Upper lobe of right lung (tissue), 1 donor: Measurements from ENCODE around the gene CHST7. TPM values are rescaled to one million over a fixed set of nuclear protein-coding genes. Genes with fewer than 3 reads are reported as not detected.

ENCODE experiments used
- ATAC-seq: fragments of 200-7000 bp; cut with Tn5 transposase; one replicate; pipeline ENCODE4 v1.9.1; 2020; ENCODE audit warnings: mild to moderate bottlenecking, moderate library complexity
- DNase-seq: peaks from one replicate; pipeline ENCODE4 v3.0.0-alpha.2; 2020
- H3K27ac ChIP-seq: fragments of 200-600 bp; one replicate; pipeline ENCODE4 v1.8.0; 2022
- H3K27me3 ChIP-seq: fragments of 200-600 bp; one replicate; pipeline ENCODE4 v1.8.0; 2022; ENCODE audit warnings: mild to moderate bottlenecking
- H3K36me3 ChIP-seq: fragments of 200-600 bp; one replicate; pipeline ENCODE4 v1.8.0; 2022
- H3K4me1 ChIP-seq: fragments of 200-600 bp; one replicate; pipeline ENCODE4 v1.8.0; 2022
- H3K4me3 ChIP-seq: fragments of 200-600 bp; one replicate; pipeline ENCODE4 v1.8.0; 2022; ENCODE audit warnings: mild to moderate bottlenecking
- H3K9me3 ChIP-seq: fragments of 200-600 bp; one replicate; pipeline ENCODE4 v1.8.0; 2022
- intact Hi-C: fragments of 100-400 bp; cut with DNase I; formaldehyde crosslinking; loops from one replicate; pipeline ENCODE4 v1.11.0; 2022
- total RNA-seq: library from RNA; stranded (reverse); fragmentation: NEBNext Ultra II Directional; extraction: Animal tissue kit (Norgen Biotek cat#: 25700); gene quantifications from one replicate; pipeline ENCODE4 v1.2.1, GENCODE V29; 2021
- TF ChIP-seq, protein P1 (sequence below): fragments of 200-600 bp; IDR thresholded peaks from one replicate; pipeline ENCODE4 v1.8.0; 2022; ENCODE audit warnings: antibody characterized with exemption
- donor health status: DM: no; HTN: yes; CAD: no; lungs with severe emphysema.

The CHST7 gene
- total RNA-seq, 1 donor from 2014 or later, result 7.5 TPM

DNA sequence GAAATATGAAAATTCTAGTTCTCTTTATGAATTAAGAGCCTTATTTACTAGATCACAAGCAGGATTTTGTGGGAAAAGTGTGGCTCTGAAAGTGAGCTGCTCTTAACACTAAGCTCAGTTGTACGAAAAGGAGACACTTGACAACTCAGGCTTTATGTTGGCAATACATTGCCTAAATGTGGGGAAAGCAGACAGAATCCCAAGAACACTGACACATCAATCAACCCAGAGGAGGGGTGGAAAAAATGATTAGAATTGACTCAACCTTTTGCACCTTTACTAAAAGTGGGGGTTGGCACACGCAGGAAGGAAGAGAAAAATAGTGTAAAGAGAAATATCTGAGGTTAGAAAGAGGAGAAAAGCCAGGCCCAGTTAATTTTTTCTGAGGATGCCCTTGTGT is 61.6 kb downstream of the CHST7 start:
- no peaks in the 10 kb centered on the region for H3K4me1 ChIP-seq
- no peak for DNase-seq
- TF ChIP-seq, protein P1, sequence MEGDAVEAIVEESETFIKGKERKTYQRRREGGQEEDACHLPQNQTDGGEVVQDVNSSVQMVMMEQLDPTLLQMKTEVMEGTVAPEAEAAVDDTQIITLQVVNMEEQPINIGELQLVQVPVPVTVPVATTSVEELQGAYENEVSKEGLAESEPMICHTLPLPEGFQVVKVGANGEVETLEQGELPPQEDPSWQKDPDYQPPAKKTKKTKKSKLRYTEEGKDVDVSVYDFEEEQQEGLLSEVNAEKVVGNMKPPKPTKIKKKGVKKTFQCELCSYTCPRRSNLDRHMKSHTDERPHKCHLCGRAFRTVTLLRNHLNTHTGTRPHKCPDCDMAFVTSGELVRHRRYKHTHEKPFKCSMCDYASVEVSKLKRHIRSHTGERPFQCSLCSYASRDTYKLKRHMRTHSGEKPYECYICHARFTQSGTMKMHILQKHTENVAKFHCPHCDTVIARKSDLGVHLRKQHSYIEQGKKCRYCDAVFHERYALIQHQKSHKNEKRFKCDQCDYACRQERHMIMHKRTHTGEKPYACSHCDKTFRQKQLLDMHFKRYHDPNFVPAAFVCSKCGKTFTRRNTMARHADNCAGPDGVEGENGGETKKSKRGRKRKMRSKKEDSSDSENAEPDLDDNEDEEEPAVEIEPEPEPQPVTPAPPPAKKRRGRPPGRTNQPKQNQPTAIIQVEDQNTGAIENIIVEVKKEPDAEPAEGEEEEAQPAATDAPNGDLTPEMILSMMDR, result no peak
- no peaks in the 10 kb centered on the region for H3K27me3 ChIP-seq
- no peak for ATAC-seq
- H3K9me3 ChIP-seq, result no peaks in the 10 kb centered on the region
- intact Hi-C loops, result no loop called here
- H3K4me3 ChIP-seq, result no peak overlapping the region
- no peak overlapping the region for H3K27ac ChIP-seq
- no peaks in the 10 kb centered on the region for H3K36me3 ChIP-seq

DNA sequence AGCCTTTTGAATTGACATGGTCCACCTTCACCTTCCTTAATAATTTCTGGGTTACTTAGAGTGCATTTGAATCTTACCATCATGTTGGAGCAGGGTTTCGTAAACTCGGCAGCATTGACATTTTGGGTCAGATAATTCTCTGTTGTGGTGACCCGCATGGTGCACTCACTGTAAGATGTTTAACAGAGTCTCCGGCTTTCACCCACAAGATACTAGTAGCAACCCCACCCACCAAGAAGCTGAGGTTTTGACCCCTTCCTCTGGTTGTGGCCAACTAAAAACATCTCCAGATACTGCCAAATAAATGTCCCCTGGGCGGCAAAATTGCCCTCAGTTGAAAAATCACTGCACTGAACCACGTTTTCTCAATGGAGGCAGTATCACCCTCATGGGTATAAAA is 62.7 kb downstream of the CHST7 start:
- no peak overlapping the region for H3K4me3 ChIP-seq
- no peak overlapping the region for H3K27ac ChIP-seq
- H3K27me3 ChIP-seq, result no peaks in the 10 kb centered on the region
- ATAC-seq, result no peak
- no peaks in the 10 kb centered on the region for H3K4me1 ChIP-seq
- DNase-seq, result no peak
- no peaks in the 10 kb centered on the region for H3K9me3 ChIP-seq
- intact Hi-C loops, result no loop called here
- TF ChIP-seq, protein P1, result no peak
- no peaks in the 10 kb centered on the region for H3K36me3 ChIP-seq

DNA sequence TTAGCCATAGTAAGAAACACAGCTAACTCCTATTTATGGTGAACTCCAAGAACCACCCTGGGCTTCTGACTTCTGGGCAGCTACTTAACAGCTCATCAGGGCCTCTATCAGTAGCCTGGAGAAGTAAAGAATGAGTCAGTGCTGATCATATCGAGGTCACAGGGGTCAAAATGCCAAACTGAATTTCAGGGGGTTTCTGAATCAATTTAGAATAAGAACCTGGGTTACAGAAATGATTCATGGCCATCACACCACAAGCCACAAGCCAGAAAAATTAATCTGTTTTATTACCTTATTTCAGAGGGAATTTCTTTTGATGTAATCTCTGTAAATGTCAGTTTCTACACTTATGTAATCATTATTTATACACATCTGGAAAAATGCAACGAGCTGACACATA is 64.4 kb downstream of the CHST7 start:
- no peak for DNase-seq
- H3K27me3 ChIP-seq, result no peaks in the 10 kb centered on the region
- TF ChIP-seq, protein P1, result no peak
- no peaks in the 10 kb centered on the region for H3K4me1 ChIP-seq
- intact Hi-C loops, result no loop called here
- no peaks in the 10 kb centered on the region for H3K36me3 ChIP-seq
- no peak overlapping the region for H3K27ac ChIP-seq
- H3K4me3 ChIP-seq, result no peak overlapping the region
- H3K9me3 ChIP-seq, result no peaks in the 10 kb centered on the region
- ATAC-seq, result no peak

DNA sequence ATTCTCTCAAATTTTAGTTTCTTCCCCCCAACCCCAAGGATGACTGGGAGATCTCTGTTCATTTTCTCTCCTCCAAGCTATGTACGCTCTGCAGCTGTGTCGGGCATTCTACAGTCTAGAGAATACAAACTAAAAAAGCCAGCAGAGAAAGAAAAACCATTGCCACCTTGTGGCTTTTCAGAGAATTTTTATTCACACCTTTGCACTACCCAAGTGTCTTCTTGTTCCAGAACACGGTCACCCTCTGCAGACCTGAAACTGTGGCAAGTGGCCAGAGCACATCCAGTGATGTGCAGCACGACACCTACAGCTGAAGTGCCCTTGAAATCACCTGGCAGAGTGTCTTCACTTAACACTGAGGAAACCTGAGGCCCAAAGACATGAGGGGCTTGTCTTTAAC is 68.6 kb downstream of the CHST7 start:
- no peak overlapping the region for H3K27ac ChIP-seq
- TF ChIP-seq, protein P1, result peak; percentile 52
- intact Hi-C loops, result loop anchor here (10.0 kb wide), 1 partner anchor 67 kb away; the partner anchor contains the start of gene CHST7
- DNase-seq, result no peak
- no peaks in the 10 kb centered on the region for H3K9me3 ChIP-seq
- no peaks in the 10 kb centered on the region for H3K27me3 ChIP-seq
- H3K4me1 ChIP-seq, result no peaks in the 10 kb centered on the region
- H3K4me3 ChIP-seq, result no peak overlapping the region
- peak; percentile 64 for ATAC-seq
- H3K36me3 ChIP-seq, result no peaks in the 10 kb centered on the region

DNA sequence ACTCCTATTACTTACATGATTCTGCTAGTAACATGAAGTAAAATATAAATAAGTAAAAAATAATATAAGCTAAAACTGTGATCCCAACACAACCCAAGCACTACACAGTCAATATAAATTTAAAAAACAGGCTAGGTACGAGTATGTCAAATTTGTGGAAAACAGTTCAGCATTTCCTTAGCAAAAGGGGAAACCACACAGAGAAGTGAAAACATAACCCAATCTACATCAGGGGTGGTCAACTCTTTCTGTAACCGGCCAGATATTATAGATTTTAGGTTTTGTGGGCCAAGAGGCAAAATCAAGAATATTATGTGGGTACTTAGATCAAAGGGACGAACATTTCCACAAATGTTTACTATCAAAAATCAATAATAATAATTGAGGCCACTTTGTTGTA is 70.1 kb downstream of the CHST7 start:
- H3K27ac ChIP-seq, result no peak overlapping the region
- no peaks in the 10 kb centered on the region for H3K4me1 ChIP-seq
- ATAC-seq, result no peak
- H3K27me3 ChIP-seq, result no peaks in the 10 kb centered on the region
- H3K4me3 ChIP-seq, result no peak overlapping the region
- H3K36me3 ChIP-seq, result no peaks in the 10 kb centered on the region
- no peaks in the 10 kb centered on the region for H3K9me3 ChIP-seq
- no peak for DNase-seq
- intact Hi-C loops, result loop anchor here (10.0 kb wide), 1 partner anchor 69 kb away; the partner anchor contains the start of gene CHST7
- TF ChIP-seq, protein P1, result no peak

DNA sequence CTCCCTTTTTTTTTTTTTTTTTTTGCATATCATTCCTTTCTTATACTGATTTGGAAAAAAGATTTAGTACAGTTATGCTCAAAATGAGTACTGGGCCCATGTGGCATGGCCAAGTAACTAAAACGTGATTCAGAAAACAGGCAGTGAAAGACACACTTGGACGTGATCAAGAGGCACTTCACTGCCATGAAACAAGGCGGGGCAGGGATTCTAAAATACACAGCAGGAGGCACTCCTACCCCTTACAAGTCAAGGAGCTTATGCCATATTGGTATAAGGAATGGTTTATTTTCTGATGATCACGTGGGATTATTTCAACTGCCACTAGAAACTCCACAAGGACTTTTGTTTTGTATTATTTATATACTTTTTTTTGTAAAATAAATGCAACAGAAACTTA is 72.0 kb downstream of the CHST7 start:
- DNase-seq (no peak), ATAC-seq (peak; percentile 86)
- Histone ChIP-seq H3K36me3 (no peaks in the 10 kb centered on the region), H3K4me3 (no peak overlapping the region), H3K4me1 (peaks cover 13% of the 10 kb centered on the region), H3K27ac (no peak overlapping the region), H3K27me3 (no peaks in the 10 kb centered on the region), H3K9me3 (no peaks in the 10 kb centered on the region)
- TF ChIP-seq, protein P1, result no peak
- intact Hi-C loops, result loop anchor here (10.0 kb wide), 1 partner anchor 71 kb away; the partner anchor contains the start of gene CHST7
